Prostate gland (tissue), 2 donors: Measurements from ENCODE around the gene HGFAC.

Experiments
- POLR2A ChIP-seq: fragments of 450-650 bp; IDR thresholded peaks from one replicate; pipeline ENCODE4 v1.6.1; 2016; ENCODE audit warnings: antibody characterized with exemption, mild to moderate bottlenecking
- POLR2AphosphoS5 ChIP-seq: sonication (generic); formaldehyde crosslinking; IDR thresholded peaks from one replicate; pipeline ENCODE4 v1.6.1; 2017; ENCODE audit warnings: antibody characterized with exemption
- TF ChIP-seq, protein P1 (sequence below), 4 experiments: fragments of 200-600 bp in 2 of 4; fragments of 450-650 bp in 2 of 4; sonication (generic) in 2 of 4; IDR thresholded peaks; 1 replicate in 3 of 4; 2 replicates in 1 of 4; pipeline ENCODE4 v1.5.1; 2016 to 2019; ENCODE audit warnings: antibody characterized with exemption in 4 of 4, mild to moderate bottlenecking in 2 of 4, moderate library complexity in 2 of 4

DNA sequence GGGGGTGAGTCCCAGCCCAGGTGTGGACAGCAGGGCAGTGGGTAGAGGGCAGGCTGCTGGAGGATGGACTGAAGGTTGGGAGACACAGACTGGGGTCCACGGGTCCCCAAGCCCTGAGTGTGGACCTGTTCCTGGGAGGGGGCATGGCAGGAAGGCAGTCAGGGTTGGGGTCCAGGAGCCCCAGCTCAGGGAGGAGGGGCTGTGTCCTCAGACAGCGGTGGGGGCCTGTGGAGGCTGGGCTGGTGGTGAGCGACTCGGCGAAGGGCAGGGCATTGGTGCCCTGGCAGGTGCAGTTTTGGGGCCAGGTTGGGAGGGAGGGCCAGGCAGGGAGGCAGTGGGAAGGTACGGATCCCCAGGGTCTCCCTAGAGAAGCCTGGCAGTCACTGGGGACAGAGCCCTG is 55.3 kb downstream of the HGFAC start:
- TF ChIP-seq, protein P1, sequence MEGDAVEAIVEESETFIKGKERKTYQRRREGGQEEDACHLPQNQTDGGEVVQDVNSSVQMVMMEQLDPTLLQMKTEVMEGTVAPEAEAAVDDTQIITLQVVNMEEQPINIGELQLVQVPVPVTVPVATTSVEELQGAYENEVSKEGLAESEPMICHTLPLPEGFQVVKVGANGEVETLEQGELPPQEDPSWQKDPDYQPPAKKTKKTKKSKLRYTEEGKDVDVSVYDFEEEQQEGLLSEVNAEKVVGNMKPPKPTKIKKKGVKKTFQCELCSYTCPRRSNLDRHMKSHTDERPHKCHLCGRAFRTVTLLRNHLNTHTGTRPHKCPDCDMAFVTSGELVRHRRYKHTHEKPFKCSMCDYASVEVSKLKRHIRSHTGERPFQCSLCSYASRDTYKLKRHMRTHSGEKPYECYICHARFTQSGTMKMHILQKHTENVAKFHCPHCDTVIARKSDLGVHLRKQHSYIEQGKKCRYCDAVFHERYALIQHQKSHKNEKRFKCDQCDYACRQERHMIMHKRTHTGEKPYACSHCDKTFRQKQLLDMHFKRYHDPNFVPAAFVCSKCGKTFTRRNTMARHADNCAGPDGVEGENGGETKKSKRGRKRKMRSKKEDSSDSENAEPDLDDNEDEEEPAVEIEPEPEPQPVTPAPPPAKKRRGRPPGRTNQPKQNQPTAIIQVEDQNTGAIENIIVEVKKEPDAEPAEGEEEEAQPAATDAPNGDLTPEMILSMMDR (IDR thresholded peaks at IDR 0.05), result no peak
- TF ChIP-seq POLR2AphosphoS5, result no peak
- TF ChIP-seq POLR2A, result no peak
